DMS153 treated with DMSO at 0.1 percent for 48 hours (cell line): ENCODE measurements around the gene ANKMY1.
A peak's percentile ranks its signal among the peaks of the same experiment; 100 is the strongest.
"Not testable (repeated sequence)": the region's sequence is repeated elsewhere in the genome, so short reads cannot be mapped to it uniquely, and the experiment has no call there.

Experiments
- DNase-seq: peaks from one replicate; lab custom pipeline; 2025; ENCODE audit not compliant: unreplicated experiment; lab: John Stamatoyannopoulos, UW

ANKMY1 gene

DNA sequence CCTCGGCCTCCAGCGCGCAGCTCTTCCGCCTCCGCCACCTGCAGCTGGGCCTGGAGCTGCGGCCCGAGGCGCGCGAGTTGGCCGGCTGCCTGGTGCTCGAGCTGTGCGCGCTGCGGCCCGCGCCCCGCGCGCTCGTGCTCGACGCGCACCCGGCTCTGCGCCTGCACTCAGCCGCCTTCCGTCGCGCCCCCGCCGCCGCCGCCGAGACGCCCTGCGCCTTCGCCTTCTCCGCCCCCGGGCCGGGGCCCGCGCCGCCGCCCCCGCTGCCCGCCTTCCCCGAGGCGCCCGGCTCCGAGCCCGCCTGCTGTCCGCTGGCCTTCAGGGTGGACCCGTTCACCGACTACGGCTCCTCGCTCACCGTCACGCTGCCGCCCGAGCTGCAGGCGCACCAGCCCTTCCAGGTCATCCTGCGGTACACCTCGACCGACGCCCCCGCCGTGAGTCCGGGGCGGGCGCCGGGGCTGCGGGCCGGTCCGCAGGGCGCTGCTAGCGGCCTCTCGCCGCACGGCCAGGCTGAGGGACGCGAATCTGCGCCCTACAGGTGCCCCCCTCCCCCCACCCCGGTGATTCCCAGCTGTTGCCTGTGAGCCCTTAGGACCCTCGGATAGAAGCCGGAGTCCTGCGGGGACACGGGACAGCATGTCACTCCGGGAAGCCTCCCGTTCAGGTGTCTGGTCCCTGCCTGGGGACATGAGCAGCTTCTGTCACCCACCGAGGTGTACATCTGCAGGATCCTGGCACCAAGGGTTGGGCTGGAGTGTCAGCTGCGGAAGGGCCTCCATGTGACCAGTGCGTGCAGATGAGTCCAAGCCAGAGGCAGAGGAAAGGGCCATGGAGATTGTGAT, 11.1 kb upstream of the ANKMY1 start:
- DNase-seq = no peak

DNA sequence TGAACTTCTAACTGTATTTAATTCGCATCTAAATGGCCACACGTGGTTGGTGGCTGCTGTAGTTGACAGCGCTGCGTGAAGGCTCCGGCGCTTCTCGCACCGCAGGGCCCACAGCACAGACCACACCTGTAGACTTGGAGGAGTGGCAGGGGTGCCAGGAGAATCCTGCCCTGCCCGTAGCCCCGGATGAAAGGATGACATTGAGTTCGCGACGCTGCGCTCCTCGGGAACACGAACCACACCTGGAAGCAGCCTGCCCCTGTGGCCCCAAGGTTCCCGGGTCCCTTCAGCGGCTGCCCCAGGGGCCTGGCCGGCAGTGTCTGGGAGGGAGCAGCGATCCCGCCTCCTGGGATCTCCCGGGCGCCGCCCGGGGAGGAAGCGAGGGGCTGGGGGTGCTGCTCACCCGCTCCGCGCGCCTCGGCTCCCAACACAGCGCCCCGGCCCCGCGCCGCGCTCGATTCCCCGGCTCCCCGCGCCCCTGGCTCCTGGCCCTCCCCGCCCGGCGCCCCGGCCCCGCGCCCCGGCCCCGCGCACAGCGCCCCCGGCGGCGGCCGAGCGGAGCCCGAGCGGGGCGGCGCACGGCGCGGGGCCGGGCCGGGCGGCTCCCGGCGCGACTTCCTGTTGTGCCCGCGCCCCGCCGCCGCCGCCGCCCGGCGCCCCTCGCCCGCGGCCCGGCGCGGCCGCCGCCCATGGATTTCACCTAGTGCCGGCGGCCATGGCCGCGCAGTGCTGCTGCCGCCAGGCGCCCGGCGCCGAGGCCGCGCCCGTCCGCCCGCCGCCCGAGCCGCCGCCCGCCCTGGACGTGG, 10.3 kb upstream of the ANKMY1 start, which contains the start of gene RNPEPL1:
RNPEPL1 (plus strand) TSS at position 613 of the 806 bp plus-strand sequence; CDS start at position 716, 103 bp downstream.
- no peak for DNase-seq

- DNase-seq = no peak
Measured at GRCh38 chr2:240567137-240567871, 9.5 kb upstream of the ANKMY1 start.

DNA sequence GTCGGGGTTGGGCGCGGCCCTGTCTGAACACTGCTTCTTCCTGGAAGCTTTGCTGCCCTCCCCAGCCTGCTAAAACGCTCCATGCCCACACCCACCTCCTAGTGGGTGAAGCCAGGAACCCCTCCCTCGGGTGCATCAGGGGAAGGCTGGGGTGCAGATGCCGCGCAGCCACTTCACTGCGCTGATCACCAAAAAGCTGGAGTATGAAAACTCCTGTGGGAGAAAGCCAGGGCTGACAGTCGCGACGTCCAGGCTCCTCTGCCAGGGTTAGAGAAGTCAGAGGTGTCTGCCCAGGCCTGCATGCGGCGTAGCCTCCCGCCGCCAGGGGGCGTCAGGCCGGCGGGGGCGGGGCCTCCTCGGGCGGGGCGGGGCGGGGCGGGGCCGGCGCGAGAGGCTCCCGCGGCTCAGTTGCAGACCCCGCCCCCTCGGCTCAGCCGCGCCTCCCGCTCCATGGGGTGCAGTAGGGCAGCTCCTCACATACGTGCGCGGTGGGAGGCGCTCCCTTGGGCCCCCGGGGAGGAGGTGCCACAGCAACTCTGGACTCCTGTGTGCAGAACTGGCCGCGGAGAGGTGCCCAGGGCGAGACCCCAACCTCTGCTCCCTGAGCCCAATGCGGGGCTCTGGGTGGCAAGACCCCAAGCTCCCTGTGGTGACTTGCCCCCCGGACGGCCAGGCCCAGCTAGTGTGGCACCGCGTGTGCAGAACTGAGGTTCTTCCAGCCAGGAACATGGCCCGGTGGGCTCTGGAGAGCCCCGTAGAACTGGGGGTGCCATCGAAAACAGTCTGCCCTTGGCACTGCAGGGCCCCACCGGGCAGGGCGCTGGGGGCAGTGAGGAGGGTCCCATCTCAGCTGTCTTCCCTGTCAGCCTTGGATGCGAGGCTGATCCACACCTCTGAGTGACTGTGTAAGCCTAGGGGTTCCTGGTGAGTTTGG, 8.7 kb upstream of the ANKMY1 start:
- peak; percentile 61 for DNase-seq

- DNase-seq = peak; percentile 78
Measured at GRCh38 chr2:240565333-240566202, 7.8 kb upstream of the ANKMY1 start.

GRCh38 chr2:240564561-240565332, 7.0 kb upstream of the ANKMY1 start:
- no peak for DNase-seq

GRCh38 chr2:240563951-240564560, 6.3 kb upstream of the ANKMY1 start:
- DNase-seq = no peak

- DNase-seq = not testable (repeated sequence)
Measured at GRCh38 chr2:240563231-240563630, 5.4 kb upstream of the ANKMY1 start.

- DNase-seq = no peak
Measured at GRCh38 chr2:240561325-240561971, 3.7 kb upstream of the ANKMY1 start.

DNA sequence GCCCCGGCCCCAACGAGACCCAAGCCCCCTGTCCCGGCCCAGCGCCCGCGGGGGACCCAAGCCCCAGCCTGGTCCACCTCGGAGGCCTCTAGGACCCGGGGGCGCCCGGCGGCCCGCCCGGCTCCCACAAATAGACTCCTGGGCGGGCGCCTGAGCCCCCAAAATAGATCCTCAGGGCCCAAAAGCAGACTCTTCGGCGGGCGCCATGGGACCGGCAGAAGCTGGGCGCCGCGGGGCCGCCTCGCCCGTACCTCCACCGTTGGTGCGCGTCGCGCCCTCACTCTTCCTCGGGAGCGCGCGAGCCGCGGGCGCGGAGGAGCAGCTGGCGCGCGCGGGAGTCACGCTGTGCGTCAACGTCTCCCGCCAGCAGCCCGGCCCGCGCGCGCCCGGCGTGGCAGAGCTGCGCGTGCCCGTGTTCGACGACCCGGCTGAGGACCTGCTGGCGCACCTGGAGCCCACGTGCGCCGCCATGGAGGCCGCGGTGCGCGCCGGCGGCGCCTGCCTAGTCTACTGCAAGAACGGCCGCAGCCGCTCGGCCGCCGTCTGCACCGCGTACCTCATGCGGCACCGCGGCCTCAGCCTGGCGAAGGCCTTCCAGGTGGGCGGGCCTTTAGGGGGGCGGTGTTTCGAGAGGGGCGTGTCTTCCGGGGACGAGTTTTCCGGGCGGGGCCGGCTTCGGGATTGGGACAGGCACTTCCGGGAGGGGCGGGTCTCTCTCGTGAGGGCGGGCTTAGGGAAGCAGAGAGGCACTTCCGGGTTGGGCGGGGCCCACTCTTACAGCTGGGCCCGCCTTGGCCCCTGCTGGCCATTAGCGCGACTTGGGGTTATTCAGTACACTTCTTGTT, 2.9 kb upstream of the ANKMY1 start:
- DNase-seq = peak; percentile 95

DNA sequence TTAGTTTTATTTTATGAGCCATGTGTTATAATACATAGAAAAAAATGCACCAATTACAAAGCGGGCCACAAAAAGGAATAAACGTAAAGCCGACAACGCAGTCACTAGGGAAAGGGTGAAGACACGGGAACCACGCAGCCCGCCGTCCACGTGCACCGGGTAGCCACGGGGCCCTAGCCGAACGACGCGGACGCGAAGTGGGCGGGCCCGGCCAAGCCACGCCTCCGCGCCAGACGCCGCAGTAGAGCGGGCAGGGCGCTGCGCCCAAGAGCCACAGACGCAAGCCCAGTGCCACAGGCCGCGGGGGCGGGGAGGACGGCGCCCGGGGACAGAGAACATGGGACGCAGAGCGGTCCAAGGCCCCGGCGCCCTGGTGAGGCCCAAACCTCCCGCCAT, 2.3 kb upstream of the ANKMY1 start, which contains the start of gene DUSP28:
DUSP28 (plus strand) TSS at position 274 of the 396 bp plus-strand sequence. CDS start 328 bp downstream, outside the sequence.
- peak; percentile 73 for DNase-seq

DNA sequence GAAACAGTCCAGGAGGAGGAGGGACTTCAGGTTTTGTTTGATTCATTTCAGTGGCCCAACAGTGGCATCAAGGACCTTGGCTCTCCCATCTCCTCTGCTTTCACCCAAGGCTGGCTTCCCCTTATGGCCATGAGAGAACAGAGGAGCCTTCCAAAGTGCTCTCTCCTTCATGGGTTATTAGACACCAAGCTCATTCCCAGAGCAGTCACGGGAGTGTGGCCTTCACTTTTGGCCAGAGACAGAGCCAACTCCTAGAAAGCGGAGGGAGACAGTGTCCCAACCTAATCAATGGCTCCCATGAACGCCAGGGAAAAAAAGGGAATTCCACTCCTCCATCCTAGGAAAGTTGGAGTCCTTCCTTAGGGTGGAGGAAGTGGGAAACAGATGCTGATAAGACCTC, 1.5 kb upstream of the ANKMY1 start:
- no peak for DNase-seq

DNA sequence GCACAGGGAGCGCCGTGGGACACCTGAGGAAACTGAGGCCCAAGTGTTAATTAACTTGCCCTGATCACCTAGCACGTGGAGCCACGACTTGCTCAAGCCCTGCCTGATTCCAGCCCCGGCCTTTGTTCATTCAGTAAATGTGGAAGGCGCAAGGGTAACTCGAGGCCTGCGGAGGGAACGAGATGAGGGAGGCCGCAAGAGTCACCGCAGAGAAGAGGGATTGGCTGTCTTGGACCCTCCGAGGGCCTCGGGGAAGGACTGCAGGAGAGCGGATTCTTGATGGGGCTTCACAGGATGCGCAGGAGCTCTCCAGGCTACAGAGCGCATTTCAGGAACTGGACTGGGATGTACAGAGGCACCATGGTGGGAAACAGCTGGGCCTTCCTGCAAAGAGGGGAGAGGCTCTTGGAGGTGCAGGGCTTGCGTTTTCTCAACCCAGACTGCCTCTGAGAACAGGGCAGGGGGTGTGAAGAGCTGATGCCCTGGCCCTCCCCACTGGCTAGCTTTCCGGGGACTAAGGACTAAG, 511 bp upstream of the ANKMY1 start:
- no peak for DNase-seq

GRCh38 chr2:240557101-240557751, 562 bp downstream of the ANKMY1 start:
- no peak for DNase-seq

GRCh38 chr2:240556553-240557100, 1.2 kb downstream of the ANKMY1 start:
- DNase-seq = no peak
